Uterus (tissue), 4 donors: Measurements from ENCODE around the gene ATP6AP2. TPM values are rescaled to one million over a fixed set of nuclear protein-coding genes. Genes with fewer than 3 reads are reported as not detected.
"Not testable (repeated sequence)": the region's sequence is repeated elsewhere in the genome, so short reads cannot be mapped to it uniquely, and the experiment has no call there.

ENCODE experiments used
- DNase-seq, 2 donors: peaks; one replicate each; pipeline ENCODE4 v3.0.0-alpha.2; 2019 to 2020
- H3K27ac ChIP-seq, 2 donors: fragments of 200-600 bp; sonication (generic); 1 replicate in 1 of 2; 2 replicates in 1 of 2; pipeline ENCODE4 v1.5.1; 2016 to 2018
- H3K27me3 ChIP-seq, 2 donors: fragments of 200-600 bp; sonication (generic); one replicate each; pipeline ENCODE4 v1.5.1; 2018 to 2019; ENCODE audit warnings: control low read depth in 1 of 2
- H3K36me3 ChIP-seq, 2 donors: fragments of 200-600 bp; sonication (generic); one replicate each; pipeline ENCODE4 v1.5.1; 2019; ENCODE audit warnings: control low read depth in 1 of 2
- H3K4me1 ChIP-seq, 2 donors: fragments of 200-600 bp; sonication (generic); one replicate each; pipeline ENCODE4 v1.5.1; 2018 to 2019; ENCODE audit warnings: control low read depth in 1 of 2
- H3K4me3 ChIP-seq, 2 donors: fragments of 200-600 bp; sonication (generic); 1 replicate in 1 of 2; 2 replicates in 1 of 2; pipeline ENCODE4 v1.5.1; 2018 to 2019; ENCODE audit warnings: mild to moderate bottlenecking in 1 of 2
- H3K9me3 ChIP-seq, 2 donors: fragments of 200-600 bp; sonication (generic); one replicate each; pipeline ENCODE4 v1.5.1; 2019; ENCODE audit warnings: control low read depth in 1 of 2
- CTCF ChIP-seq, 4 experiments: fragments of 200-600 bp in 2 of 4; fragments of 450-650 bp in 2 of 4; sonication (generic) in 2 of 4; IDR thresholded peaks; one replicate each; pipeline ENCODE4 v1.5.1; 2016 to 2019; ENCODE audit warnings: antibody characterized with exemption in 4 of 4, mild to moderate bottlenecking in 2 of 4, moderate library complexity in 1 of 4
- POLR2A ChIP-seq, 2 donors: fragments of 450-650 bp; IDR thresholded peaks; one replicate each; pipeline ENCODE4 v1.6.1; 2016; ENCODE audit warnings: antibody characterized with exemption in 2 of 2, mild to moderate bottlenecking in 1 of 2, moderate library complexity in 1 of 2
- intact Hi-C: fragments of 100-400 bp; cut with DNase I; formaldehyde crosslinking; loops from one replicate; pipeline ENCODE4 v1.15.1; 2023; ENCODE audit warnings: low total_unique reads
- total RNA-seq, 4 donors: library from RNA; depleted of rRNA in 3 of 4; stranded (reverse); fragments of >200 nt in 3 of 4; gene quantifications; one replicate each; pipeline versions ENCODE4 v1.1.0 to v1.2.4, GENCODE V29; 2014 to 2023
- donor health status: DM: yes; HTN: yes; CAD: no.

The ATP6AP2 gene
- total RNA-seq, 4 donors from 2014 or later, result 66.8 to 130 (median 94.5) TPM

GRCh38 chrX:40573763-40574162, 7.0 kb upstream of the ATP6AP2 start:
- intact Hi-C loops, result no loop called here

GRCh38 chrX:40575411-40575810, 5.4 kb upstream of the ATP6AP2 start:
- H3K27ac ChIP-seq, H3K4me3 ChIP-seq, H3K36me3 ChIP-seq, intact Hi-C loops, H3K9me3 ChIP-seq, H3K27me3 ChIP-seq, DNase-seq, H3K4me1 ChIP-seq: not testable (repeated sequence)

More at GRCh38 chrX:40573763-40574162, 7.0 kb upstream of the ATP6AP2 start:
- H3K9me3 ChIP-seq, result no peaks in the 10 kb centered on the region
- H3K4me1 ChIP-seq, result no peaks in the 10 kb centered on the region
- H3K27ac ChIP-seq, result no peak overlapping the region
- TF ChIP-seq CTCF (IDR thresholded peaks at IDR 0.05) (peak in 1 of 4 experiments; percentile 5), POLR2A (IDR thresholded peaks at IDR 0.05) (no peak)
- no peak overlapping the region for H3K4me3 ChIP-seq
- no peaks in the 10 kb centered on the region for H3K36me3 ChIP-seq
- peaks cover 0 to 6% of the 10 kb centered on the region in 2 donors for H3K27me3 ChIP-seq
- no peak for DNase-seq

DNA sequence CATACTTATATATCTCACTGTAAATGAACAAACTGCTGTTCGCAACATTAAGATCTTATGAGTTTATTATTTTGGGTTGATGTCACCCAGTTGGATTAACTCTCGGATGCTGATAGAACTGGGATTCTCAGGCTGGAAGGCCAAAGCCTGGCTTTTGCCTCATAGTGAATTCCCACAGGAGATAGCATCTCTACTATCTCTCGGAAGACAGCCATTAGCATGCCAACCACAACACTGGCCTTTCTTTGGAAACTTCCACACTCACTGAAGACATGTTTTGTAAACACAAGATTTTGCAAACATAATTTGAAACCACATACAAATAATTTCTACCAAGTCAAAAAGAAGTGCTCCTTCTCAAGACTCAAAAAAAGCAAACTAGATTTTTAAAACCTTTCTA, 4.5 kb upstream of the ATP6AP2 start:
- Histone ChIP-seq H3K9me3 (no peaks in the 10 kb centered on the region), H3K27me3 (no peaks in the 10 kb centered on the region), H3K4me1 (no peaks in the 10 kb centered on the region), H3K4me3 (no peak overlapping the region), H3K27ac (no peak overlapping the region), H3K36me3 (no peaks in the 10 kb centered on the region)
- intact Hi-C loops, result no loop called here
- no peak for TF ChIP-seq POLR2A (IDR thresholded peaks at IDR 0.05)
- DNase-seq, result no peak

DNA sequence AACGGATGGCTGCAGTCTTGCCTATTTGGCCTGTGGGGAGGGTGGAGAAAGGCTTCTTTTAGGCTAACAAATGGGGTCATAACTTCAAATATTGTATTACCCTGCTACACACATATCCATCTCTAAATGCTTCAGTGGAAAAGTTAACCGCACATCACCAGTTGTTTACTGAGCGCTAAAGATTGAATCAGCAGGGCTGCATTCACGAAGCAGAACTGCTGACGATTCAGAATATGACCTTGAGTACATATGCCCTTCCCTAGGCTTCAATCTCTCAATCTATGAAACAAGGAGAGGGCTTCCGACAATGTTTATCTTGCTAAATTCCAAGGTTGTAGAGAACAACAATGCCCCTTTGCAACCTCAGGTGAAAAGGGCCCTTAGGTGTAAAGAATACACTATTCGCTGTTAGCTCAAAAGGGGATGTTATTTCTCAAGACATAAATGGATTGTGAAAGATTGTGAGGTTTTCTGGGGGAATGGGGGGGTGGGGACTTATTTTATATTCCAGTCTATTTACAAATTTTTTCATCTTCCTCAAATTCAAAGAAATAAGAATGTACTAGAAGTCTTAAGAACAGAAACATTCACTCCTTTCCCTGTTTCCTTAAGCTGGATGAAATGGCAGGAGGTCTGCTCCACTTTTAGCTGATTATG, 2.6 kb upstream of the ATP6AP2 start:
- H3K27me3 ChIP-seq, result no peaks in the 10 kb centered on the region
- no peaks in the 10 kb centered on the region for H3K9me3 ChIP-seq
- no peaks in the 10 kb centered on the region for H3K36me3 ChIP-seq
- no peak overlapping the region for H3K4me3 ChIP-seq
- intact Hi-C loops, result no loop called here
- TF ChIP-seq CTCF (IDR thresholded peaks at IDR 0.05), result no peak
- TF ChIP-seq POLR2A (IDR thresholded peaks at IDR 0.05), result no peak
- DNase-seq, result no peak
- H3K27ac ChIP-seq, result no peak overlapping the region
- no peaks in the 10 kb centered on the region for H3K4me1 ChIP-seq

GRCh38 chrX:40579141-40579540, 1.6 kb upstream of the ATP6AP2 start:
- Histone ChIP-seq H3K9me3 (no peaks in the 10 kb centered on the region), H3K4me3 (no peak overlapping the region), H3K27me3 (no peaks in the 10 kb centered on the region), H3K36me3 (no peaks in the 10 kb centered on the region), H3K27ac (no peak overlapping the region), H3K4me1 (no peaks in the 10 kb centered on the region)
- DNase-seq, result no peak
- intact Hi-C loops, result no loop called here
- TF ChIP-seq CTCF (IDR thresholded peaks at IDR 0.05), result no peak
- no peak for TF ChIP-seq POLR2A (IDR thresholded peaks at IDR 0.05)

DNA sequence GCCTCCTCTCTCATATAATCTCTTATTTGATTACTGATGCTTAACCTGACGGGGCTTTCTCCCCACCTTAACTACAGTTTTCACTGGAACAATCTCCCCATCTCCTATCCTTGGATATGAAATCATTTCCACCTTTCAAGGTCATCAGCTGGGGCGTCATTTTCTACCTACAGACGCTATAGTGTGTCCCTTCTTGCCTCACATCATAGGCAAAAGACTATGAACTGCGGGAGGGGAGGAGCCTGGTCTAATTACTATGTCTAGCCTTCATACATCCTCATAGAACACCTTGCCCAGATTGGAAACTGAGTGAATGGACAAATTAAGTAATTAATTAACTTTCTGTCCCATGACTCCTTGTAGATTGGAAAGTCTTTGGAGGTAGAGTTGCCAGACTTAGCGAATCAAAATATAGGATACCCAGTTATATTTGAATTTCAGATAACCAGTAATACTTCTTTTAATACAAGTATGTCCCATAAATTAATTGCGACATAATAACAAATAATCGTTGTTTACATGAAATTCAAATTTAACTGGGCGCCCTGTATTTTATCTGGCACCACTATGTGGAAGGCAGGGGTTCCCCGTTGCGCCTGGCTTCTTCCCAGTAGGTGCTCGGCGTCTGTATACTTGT, 752 bp upstream of the ATP6AP2 start:
- no peaks in the 10 kb centered on the region for H3K9me3 ChIP-seq
- intact Hi-C loops, result no loop called here
- H3K4me1 ChIP-seq, result no peaks in the 10 kb centered on the region
- DNase-seq, result no peak
- TF ChIP-seq POLR2A (IDR thresholded peaks at IDR 0.05) (no peak), CTCF (IDR thresholded peaks at IDR 0.05) (no peak)
- no peaks in the 10 kb centered on the region for H3K27me3 ChIP-seq
- no peaks in the 10 kb centered on the region for H3K36me3 ChIP-seq
- H3K27ac ChIP-seq, result peak overlapping the region; percentile 72 to 83
- H3K4me3 ChIP-seq, result peak overlapping the region; percentile 39 to 60
